ENCODE data around the gene TBX18. TPM values are rescaled to one million over a fixed set of nuclear protein-coding genes. Genes with fewer than 3 reads are reported as not detected.

Gene TBX18
- total RNA-seq, 1 experiment from 2014 or later: not detected

DNA sequence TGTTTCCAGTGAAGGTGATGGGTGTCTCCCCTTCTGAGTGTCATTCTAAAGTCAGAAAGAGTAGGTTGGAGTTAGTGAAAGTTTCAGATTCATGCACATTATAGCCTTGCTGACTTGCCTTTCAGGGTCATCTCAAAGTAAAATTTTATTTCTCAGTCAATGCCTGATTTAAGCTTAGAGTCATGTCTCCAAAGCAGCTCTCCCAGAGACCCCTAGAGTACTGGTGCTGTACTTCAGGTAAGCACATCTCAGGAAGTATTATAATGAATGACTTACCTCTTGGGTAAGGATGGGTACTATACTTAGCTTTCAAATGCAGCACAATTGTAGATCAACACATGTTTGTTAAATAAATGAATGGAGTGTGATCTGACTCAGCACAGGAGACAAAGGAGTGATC, 116.0 kb downstream of the TBX18 start:
- no peak overlapping the region for H2AK5ac ChIP-seq (ENCODE audit: insufficient read length, low read length)
- no peak overlapping the region for H3K56ac ChIP-seq (ENCODE audit: insufficient read length, low read depth, low read length)
- H3K4me2 ChIP-seq (ENCODE audit: insufficient read depth, insufficient read length, low read length): no peak overlapping the region
- no peaks in the 10 kb centered on the region for H3K9me3 ChIP-seq (ENCODE audit: control insufficient read depth, low read depth, low read length)
- Mint-ChIP-seq H3K27me3 (ENCODE audit: low read depth) (no peaks in the 10 kb centered on the region), H3K9me3 (no peaks in the 10 kb centered on the region), H3K4me1 (no peaks in the 10 kb centered on the region; a peak in 1 of 4 replicates), H3K27ac (no peak overlapping the region), H3K36me3 (ENCODE audit: insufficient read depth in 1 of 3, low read depth in 3 of 3) (no peaks in the 10 kb centered on the region), H3K4me3 (no peak overlapping the region)
- no peak overlapping the region for H4K8ac ChIP-seq (replicated peaks; ENCODE audit: insufficient read length, low read depth, low read length)
- no peak overlapping the region for H3K23ac ChIP-seq (ENCODE audit: insufficient read length, low read depth, low read length)
- no peak overlapping the region for H3K27ac ChIP-seq (ENCODE audit: insufficient read length, low read depth, low read length)
- no peak overlapping the region for H2BK120ac ChIP-seq (ENCODE audit: low read depth, low read length, poor library complexity, severe bottlenecking)
- no peak overlapping the region for H2BK5ac ChIP-seq (ENCODE audit: insufficient read length, low read length)
- H4K5ac ChIP-seq (ENCODE audit: insufficient read length, low read depth, low read length): no peak overlapping the region
- no peaks in the 10 kb centered on the region for H4K20me1 ChIP-seq (ENCODE audit: control insufficient read depth, insufficient read depth, insufficient read length)
- H3K79me2 ChIP-seq (ENCODE audit: insufficient read depth, low read length): no peaks in the 10 kb centered on the region
- H2BK20ac ChIP-seq (ENCODE audit: low read depth, low read length, poor library complexity, severe bottlenecking): no peak overlapping the region
- no peak overlapping the region for H3T11ph ChIP-seq (ENCODE audit: low read length)
- H2BK12ac ChIP-seq (ENCODE audit: insufficient read length, low read depth, low read length): no peak overlapping the region
- H3K4ac ChIP-seq (ENCODE audit: low read depth, low read length): no peak overlapping the region
- no peak overlapping the region for H3K14ac ChIP-seq (ENCODE audit: insufficient read depth, low read length)
- H3K79me1 ChIP-seq (ENCODE audit: insufficient read depth, low read depth, low read length, poor library complexity, severe bottlenecking): no peaks in the 10 kb centered on the region
- H2BK15ac ChIP-seq (ENCODE audit: low read depth, low read length): no peak overlapping the region
- no peak overlapping the region for H3K9ac ChIP-seq (ENCODE audit: extremely low read depth, insufficient read length, low read length)
- no peak for DNase-seq
- H4K91ac ChIP-seq (ENCODE audit: insufficient read length, low read depth, low read length): no peak overlapping the region
- H3K4me1 ChIP-seq (ENCODE audit: insufficient read depth, low read length): no peaks in the 10 kb centered on the region
- TF ChIP-seq, protein P1, sequence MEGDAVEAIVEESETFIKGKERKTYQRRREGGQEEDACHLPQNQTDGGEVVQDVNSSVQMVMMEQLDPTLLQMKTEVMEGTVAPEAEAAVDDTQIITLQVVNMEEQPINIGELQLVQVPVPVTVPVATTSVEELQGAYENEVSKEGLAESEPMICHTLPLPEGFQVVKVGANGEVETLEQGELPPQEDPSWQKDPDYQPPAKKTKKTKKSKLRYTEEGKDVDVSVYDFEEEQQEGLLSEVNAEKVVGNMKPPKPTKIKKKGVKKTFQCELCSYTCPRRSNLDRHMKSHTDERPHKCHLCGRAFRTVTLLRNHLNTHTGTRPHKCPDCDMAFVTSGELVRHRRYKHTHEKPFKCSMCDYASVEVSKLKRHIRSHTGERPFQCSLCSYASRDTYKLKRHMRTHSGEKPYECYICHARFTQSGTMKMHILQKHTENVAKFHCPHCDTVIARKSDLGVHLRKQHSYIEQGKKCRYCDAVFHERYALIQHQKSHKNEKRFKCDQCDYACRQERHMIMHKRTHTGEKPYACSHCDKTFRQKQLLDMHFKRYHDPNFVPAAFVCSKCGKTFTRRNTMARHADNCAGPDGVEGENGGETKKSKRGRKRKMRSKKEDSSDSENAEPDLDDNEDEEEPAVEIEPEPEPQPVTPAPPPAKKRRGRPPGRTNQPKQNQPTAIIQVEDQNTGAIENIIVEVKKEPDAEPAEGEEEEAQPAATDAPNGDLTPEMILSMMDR (conservative IDR thresholded peaks at IDR 0.05): peak; percentile 23; the same call in 1 of the 3 replicates
- no peak overlapping the region for H2AFZ ChIP-seq (ENCODE audit: low read length)
- H3K27me3 ChIP-seq (ENCODE audit: insufficient read depth, low read length): no peaks in the 10 kb centered on the region
- H3K23me2 ChIP-seq (ENCODE audit: insufficient read length, low read depth, low read length, poor library complexity, severe bottlenecking): no peaks in the 10 kb centered on the region
- H3K18ac ChIP-seq (ENCODE audit: insufficient read length, low read depth, low read length): no peak overlapping the region

Data from H9 (cell line).